HG02884 (cell line): ENCODE measurements around the gene MEI4.
"Not testable (repeated sequence)": the region's sequence is repeated elsewhere in the genome, so short reads cannot be mapped to it uniquely, and the experiment has no call there.

ENCODE experiments used
- ATAC-seq: cut with Tn5 transposase; IDR thresholded peaks from one replicate; pipeline ENCODE4 v1.9.1; 2021; ENCODE audit warnings: mild to moderate bottlenecking, moderate library complexity; ENCODE audit not compliant: unreplicated experiment

Gene MEI4

GRCh38 chr6:77813090-77813489 lies 160.3 kb downstream of the MEI4 start:
- ATAC-seq = no peak

- no peak for ATAC-seq
Measured at GRCh38 chr6:77814119-77814518, 161.3 kb downstream of the MEI4 start.

- no peak for ATAC-seq
Measured at GRCh38 chr6:77815531-77815930, 162.7 kb downstream of the MEI4 start.

- no peak for ATAC-seq
Measured at GRCh38 chr6:77816766-77817270, 164.0 kb downstream of the MEI4 start.

GRCh38 chr6:77822265-77822664 lies 169.4 kb downstream of the MEI4 start:
- no peak for ATAC-seq

GRCh38 chr6:77825204-77825603 lies 172.4 kb downstream of the MEI4 start:
- ATAC-seq = no peak

- no peak for ATAC-seq
Measured at GRCh38 chr6:77829736-77830135, 176.9 kb downstream of the MEI4 start.

- not testable (repeated sequence) for ATAC-seq
Measured at GRCh38 chr6:77833749-77834148, 180.9 kb downstream of the MEI4 start.

- no peak for ATAC-seq
Measured at GRCh38 chr6:77834591-77834996, 181.8 kb downstream of the MEI4 start.

- no peak for ATAC-seq
Measured at GRCh38 chr6:77837034-77837784, 184.4 kb downstream of the MEI4 start.

- ATAC-seq = no peak
Measured at GRCh38 chr6:77839292-77839691, 186.5 kb downstream of the MEI4 start.

- ATAC-seq = no peak
Measured at GRCh38 chr6:77844822-77845221, 192.0 kb downstream of the MEI4 start.

GRCh38 chr6:77853401-77853800 lies 200.6 kb downstream of the MEI4 start:
- no peak for ATAC-seq

- ATAC-seq = no peak
Measured at GRCh38 chr6:77856391-77856790, 203.6 kb downstream of the MEI4 start.

GRCh38 chr6:77857421-77857820 lies 204.6 kb downstream of the MEI4 start:
- no peak for ATAC-seq

GRCh38 chr6:77876300-77876699 lies 223.5 kb downstream of the MEI4 start:
- no peak for ATAC-seq

- no peak for ATAC-seq
Measured at GRCh38 chr6:77879527-77879926, 226.7 kb downstream of the MEI4 start.

GRCh38 chr6:77880501-77880900 lies 227.7 kb downstream of the MEI4 start:
- ATAC-seq = no peak

GRCh38 chr6:77883851-77884250 lies 231.0 kb downstream of the MEI4 start:
- ATAC-seq = no peak

- no peak for ATAC-seq
Measured at GRCh38 chr6:77893391-77893790, 240.6 kb downstream of the MEI4 start.

GRCh38 chr6:77906070-77906469 lies 253.2 kb downstream of the MEI4 start:
- no peak for ATAC-seq

GRCh38 chr6:77910826-77911225 lies 258.0 kb downstream of the MEI4 start:
- no peak for ATAC-seq

- no peak for ATAC-seq
Measured at GRCh38 chr6:77926198-77926751, 273.4 kb downstream of the MEI4 start.
